GM04504 (cell line): ENCODE data around the gene CAMK1G.
A peak's percentile ranks its signal among the peaks of the same experiment; 100 is the strongest.

Experiments
- DNase-seq: peaks from one replicate; pipeline ENCODE4 v3.0.0-alpha.2; 2012; ENCODE audit warnings: low read depth

The CAMK1G gene

GRCh38 chr1:209565759-209566678 is 17.5 kb upstream of the CAMK1G start:
- peak; percentile 53 for DNase-seq

GRCh38 chr1:209567698-209568175 is 15.8 kb upstream of the CAMK1G start:
- peak; percentile 79 for DNase-seq

DNA sequence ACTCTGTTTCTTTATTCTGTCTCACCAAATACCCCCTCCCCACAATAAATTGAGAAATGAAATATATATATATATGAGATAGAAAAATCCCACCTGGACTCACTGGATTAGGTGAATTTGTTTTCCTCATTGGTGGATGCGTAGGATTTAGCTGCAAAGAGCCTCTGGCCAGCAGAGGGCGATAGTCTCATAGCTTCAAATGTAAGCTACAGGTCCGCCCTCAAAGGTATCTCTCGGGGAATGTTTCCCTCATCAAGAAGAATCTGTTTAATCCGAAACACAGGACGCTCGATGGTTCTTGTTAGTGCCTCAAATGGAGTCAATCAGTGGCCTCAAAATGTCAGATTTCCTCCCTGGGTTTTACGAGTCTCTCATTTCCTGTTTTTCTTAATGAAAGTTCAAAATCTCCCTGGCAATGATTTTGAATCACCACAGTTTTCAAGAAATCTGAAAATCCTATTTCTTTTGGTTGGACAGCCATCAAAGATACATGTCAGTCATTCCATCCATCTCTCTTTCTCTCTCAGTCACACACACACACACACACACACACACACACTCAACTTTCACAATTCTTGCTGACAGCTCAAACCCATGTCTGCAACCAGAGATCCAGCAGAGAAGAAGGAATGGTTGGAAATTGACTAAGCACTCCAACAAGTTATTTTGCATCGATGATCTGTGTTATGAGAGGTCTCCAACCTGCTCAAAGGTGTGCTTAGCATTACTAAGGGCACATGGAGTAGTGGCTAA is 13.9 kb upstream of the CAMK1G start:
- DNase-seq: peak; percentile 41

- DNase-seq: no peak
Observed at GRCh38 chr1:209570743-209571142, 12.8 kb upstream of the CAMK1G start.

DNA sequence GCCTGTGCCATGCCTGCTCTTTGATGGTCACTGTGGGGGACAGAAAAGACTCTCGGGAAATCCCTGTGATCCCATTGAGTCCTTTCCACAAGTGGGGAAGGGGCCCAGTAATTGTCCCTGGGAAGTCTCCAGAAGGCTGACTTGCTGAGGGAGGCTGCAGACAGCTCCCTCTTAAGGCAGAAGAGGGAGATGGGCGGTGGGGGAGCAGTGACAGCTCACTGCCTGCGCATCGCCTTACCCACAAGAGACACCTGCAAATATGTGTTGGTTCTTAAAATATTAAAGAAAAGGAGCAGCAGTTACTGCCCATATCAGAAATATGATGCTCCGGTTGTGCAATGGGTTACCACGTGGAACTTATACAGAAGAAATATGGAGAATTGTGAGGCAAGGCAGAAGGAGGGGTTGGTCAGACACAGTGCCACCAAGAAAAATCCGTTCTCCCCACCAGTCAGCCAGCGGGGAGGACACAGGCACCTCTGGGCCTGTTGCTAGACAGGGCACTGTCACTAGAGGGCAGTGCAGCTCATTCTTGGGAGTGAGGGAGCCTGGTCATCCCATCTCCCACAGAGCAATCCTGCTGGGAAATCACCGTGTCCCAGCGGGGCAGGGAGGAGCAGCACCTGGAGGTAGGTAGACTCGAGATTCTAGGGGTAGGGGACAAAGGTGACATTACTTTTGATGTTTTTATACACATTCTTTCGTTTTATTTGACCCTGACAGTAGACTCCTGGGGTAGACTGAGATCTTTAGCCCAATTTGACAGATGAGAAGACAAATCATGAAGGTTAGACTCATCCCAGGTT is 6.9 kb upstream of the CAMK1G start:
- DNase-seq: peak; percentile 47

GRCh38 chr1:209577346-209577745 is 6.2 kb upstream of the CAMK1G start:
- no peak for DNase-seq

GRCh38 chr1:209580577-209580976 is 2.9 kb upstream of the CAMK1G start:
- DNase-seq: no peak

DNA sequence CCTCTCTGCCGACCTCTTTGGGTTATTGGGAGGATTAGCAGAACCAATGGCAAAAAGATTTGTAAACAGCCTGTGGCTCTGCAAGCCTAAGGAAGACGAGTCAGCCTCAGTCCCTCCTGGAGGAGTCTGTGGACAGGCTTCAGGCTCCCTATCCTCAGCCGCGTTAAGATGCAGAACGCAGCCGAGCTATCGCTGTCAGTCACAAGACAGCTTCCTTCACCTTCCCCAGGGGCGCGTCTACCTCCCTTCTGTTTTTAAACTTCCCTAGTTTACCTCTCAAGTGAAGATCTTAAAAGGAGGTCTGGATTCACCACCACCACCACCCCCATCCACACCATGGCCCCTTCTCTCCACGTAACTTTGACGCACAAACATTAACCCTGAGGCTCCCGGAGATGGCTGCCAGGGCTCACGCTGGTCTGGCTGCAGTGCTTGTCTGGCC is 738 bp downstream of the CAMK1G start:
- no peak for DNase-seq

GRCh38 chr1:209585197-209585596 is 1.7 kb downstream of the CAMK1G start:
- DNase-seq: no peak

DNA sequence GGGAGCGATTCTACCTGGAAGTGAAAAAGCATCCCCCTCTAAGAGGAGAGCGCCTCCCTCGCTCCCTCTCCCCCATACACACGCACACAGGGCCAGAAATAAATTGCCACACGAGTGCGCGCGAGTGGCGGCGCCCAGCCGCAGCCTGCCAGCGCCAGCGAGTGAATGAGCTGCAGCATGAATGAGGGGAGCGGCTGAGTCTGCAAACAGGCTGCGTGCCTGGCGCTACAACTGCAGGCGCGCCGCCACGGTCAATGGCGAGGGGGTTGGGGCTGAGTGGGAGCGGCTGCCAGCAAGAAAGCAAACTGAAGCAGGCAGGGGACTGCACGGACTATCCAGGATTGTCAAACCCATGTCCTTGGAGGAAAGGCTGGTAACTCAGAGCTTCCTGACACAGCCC is 2.2 kb downstream of the CAMK1G start:
- DNase-seq: no peak

DNA sequence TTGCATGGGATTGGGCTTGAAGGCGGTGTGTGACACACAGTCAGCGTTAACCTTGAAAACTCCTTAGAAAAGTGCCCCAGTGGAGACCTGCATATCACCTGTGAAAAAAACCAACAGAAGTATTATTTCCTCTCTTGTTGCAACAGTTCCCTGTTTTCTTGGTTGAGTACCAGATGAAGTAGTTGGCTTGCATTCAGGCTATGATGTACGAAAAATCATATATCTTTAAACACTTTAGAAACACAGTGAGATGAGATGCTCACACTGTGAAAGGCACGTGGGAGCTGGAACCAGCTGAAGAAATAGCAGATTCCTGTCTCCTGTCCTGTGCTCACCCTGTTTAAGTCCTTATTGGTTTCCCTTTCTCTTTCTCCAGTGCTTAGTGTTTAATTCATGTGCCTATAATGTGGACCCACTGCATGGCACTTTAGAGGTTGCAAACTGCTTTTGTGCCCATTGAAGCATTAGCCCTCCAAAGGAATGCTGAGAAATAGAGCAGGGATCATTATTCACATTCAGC is 2.8 kb downstream of the CAMK1G start:
- DNase-seq: no peak

GRCh38 chr1:209587789-209588188 is 4.3 kb downstream of the CAMK1G start:
- peak; percentile 48 for DNase-seq

DNA sequence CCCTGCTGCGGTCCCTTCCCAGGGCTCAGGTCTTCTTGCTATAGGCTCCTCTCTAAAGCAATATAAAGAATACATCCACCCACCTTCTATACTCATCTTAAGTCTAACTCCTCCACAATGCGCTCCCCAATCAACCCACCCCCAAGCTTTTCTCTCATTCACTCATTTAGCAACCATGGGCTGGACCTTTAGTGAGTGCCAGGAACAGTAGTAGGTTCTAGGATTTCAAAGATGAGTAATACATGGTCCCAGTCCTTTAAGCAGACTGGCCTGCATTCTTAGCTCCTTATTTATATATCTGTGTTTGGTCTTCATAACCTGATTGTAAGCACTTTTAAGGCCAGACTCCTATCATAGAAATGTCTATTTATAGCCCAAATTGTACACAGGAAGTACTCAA is 5.9 kb downstream of the CAMK1G start:
- DNase-seq: no peak

DNA sequence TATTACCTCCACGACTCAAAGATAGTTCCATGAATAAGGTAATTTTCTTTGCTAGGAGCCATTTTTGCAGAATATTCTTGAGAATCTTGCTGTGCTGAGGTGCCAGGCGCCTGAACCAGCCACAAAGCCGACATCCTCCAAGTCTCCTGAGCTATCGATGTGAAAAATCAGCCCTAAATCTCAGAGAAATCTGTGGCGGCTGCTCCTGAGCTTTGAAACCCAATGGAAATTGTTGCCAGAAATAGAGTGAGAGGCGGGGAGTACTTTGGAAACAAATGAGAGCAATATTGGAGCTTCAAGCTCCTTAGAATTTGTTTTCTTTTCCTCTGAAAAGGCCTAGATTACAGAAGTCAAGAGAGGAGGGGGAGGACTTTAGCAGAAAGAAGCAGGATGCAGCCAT is 6.3 kb downstream of the CAMK1G start:
- DNase-seq: no peak

DNA sequence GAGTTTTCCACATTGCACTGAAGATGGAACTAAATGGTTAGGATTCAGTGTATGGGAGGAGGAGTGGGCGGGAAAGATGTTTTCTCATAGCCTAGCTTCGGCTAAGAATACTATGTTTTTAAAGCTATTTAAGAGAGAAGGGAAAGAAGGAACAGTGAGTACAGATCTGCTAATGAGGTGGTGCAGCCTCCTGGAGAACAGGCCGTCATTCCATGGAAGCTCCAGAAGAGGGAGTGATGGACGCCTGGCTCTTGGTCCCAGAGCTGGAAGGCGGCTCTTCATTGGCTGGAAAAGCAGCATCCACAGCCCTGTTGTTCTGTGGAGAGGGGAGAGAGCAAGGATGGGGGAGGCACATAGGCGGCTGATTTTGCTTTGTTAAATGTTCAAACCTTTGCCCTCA is 6.9 kb downstream of the CAMK1G start:
- DNase-seq: no peak

GRCh38 chr1:209593747-209594146 is 10.2 kb downstream of the CAMK1G start:
- DNase-seq: no peak

DNA sequence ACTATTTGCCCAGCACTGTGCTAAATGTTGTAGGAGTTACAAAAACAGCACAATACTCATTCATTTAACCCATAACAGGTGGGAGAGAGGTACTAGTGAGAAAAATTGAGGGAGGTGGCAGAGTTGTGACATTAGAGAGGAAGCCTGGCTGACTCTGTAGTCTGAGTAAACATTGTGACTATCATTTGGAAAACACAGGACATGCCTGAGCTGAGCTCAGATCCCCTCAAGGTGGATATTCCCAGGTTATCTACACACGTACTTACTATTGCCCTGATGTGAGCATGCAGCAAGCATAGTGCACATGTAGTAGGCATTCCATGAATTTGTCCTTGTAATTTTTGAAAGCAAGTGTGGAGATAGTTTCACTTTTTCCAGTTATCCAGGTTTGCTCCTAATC is 10.9 kb downstream of the CAMK1G start:
- no peak for DNase-seq

GRCh38 chr1:209595028-209595427 is 11.5 kb downstream of the CAMK1G start:
- DNase-seq: no peak

GRCh38 chr1:209595599-209596285 is 12.2 kb downstream of the CAMK1G start:
- no peak for DNase-seq

DNA sequence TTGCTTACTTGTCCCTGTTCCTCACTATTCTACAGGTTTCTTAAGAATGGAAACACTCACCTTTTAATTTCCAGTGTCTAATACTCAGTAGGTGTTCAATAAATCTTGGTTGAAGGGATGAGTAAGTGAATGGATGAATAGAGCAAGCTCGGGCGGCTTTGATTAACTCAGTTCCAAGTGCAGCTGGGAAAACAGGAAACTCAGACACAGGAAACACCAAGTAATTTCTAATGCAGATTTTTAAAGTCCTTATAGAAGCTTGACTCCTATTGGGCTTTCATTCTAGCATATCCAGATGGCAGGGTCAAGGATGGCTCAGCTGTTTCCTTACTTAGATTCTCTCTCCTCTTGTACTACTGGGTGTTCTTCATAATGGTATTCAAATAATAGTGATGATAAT is 14.0 kb downstream of the CAMK1G start:
- no peak for DNase-seq

DNA sequence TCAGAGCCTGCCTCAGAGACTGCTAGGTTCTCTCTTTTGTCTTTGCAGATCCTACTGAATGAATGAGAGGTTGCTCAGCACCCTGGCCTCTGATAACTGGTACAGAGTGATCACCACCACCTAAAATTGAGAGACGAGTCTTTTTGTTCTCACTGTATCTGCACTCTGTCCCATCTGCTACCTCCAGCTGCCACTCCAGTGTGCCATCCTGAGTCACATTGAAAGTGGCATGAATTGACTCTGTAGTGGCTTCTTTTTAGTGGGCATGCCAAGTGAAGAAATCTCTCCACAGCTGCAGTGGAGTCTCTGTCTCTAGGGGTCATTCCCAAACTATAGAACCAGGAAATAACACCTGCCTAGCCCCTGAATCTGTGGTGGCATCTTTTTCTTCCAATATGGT is 14.7 kb downstream of the CAMK1G start:
- no peak for DNase-seq
